Measurements from ENCODE around the gene CLCF1. TPM values are rescaled to one million over a fixed set of nuclear protein-coding genes. Genes with fewer than 3 reads are reported as not detected.

CLCF1 gene
- total and polyA plus RNA-seq, 2 donors (not counting 3 experiments of a cell fraction or from before 2014, with no cell fraction given), result 5.8 to 6.5 TPM

GRCh38 chr11:67344264-67344663, 29.1 kb downstream of the CLCF1 start:
- CTCF ChIA-PET, result interaction anchor here (2.6 to 6.5 kb wide), 5 partner anchors 11 to 82 kb away, joined by 15 to 119 read pairs (median 26); partner anchors contain the start of gene CLCF1
- BruUV-seq (replicated peaks), result no TSS peak

More at GRCh38 chr11:67344264-67344663, 29.1 kb downstream of the CLCF1 start:
- no peaks in the 10 kb centered on the region for H3K79me2 ChIP-seq (ENCODE audit: control insufficient read depth, insufficient read depth, low read length)
- H3K27me3 ChIP-seq (ENCODE audit: control insufficient read depth in 2 of 2, insufficient read depth in 2 of 2, low read length in 2 of 2), result no peaks in the 10 kb centered on the region
- no peaks in the 10 kb centered on the region for H3K36me3 ChIP-seq (ENCODE audit: control insufficient read depth in 2 of 2, extremely low read depth in 1 of 2, insufficient read depth in 2 of 2, low read length in 2 of 2)
- intact Hi-C loops (cut with micrococcal nuclease), result no loop called here
- FAIRE-seq (no peak), DNase-seq (ENCODE audit: low read depth, low spot score) (no peak)
- no peaks in the 10 kb centered on the region for H3K9me1 ChIP-seq (replicated peaks; ENCODE audit: control insufficient read depth, extremely low read depth, insufficient read depth, low read length)
- no peak overlapping the region for H2AFZ ChIP-seq (ENCODE audit: low read depth, low read length)
- TF ChIP-seq POLR2A (IDR thresholded peaks at IDR 0.05; ENCODE audit: low read depth, low read length) (no peak), JUN (IDR thresholded peaks at IDR 0.05; ENCODE audit: borderline replicate concordance, insufficient read depth, insufficient read length, low read depth) (no peak), POLR2AphosphoS5 (IDR thresholded peaks at IDR 0.05; ENCODE audit: insufficient read depth, low read depth, low read length) (no peak), EZH2 (IDR thresholded peaks at IDR 0.05; ENCODE audit: borderline replicate concordance, low read depth, low read length, severe bottlenecking) (no peak), MYC (IDR thresholded peaks at IDR 0.05; ENCODE audit: low read depth, low read length) (no peak), FOS (IDR thresholded peaks at IDR 0.05; ENCODE audit: borderline replicate concordance, insufficient read depth, low read length) (no peak), GATA2 (IDR thresholded peaks at IDR 0.05; ENCODE audit: insufficient read depth, insufficient read length, low read depth, low read length) (no peak)
- TF ChIP-seq, protein P1, sequence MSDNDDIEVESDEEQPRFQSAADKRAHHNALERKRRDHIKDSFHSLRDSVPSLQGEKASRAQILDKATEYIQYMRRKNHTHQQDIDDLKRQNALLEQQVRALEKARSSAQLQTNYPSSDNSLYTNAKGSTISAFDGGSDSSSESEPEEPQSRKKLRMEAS (IDR thresholded peaks at IDR 0.05; ENCODE audit: insufficient read depth, insufficient read length), result no peak
- TF ChIP-seq, protein P2, sequence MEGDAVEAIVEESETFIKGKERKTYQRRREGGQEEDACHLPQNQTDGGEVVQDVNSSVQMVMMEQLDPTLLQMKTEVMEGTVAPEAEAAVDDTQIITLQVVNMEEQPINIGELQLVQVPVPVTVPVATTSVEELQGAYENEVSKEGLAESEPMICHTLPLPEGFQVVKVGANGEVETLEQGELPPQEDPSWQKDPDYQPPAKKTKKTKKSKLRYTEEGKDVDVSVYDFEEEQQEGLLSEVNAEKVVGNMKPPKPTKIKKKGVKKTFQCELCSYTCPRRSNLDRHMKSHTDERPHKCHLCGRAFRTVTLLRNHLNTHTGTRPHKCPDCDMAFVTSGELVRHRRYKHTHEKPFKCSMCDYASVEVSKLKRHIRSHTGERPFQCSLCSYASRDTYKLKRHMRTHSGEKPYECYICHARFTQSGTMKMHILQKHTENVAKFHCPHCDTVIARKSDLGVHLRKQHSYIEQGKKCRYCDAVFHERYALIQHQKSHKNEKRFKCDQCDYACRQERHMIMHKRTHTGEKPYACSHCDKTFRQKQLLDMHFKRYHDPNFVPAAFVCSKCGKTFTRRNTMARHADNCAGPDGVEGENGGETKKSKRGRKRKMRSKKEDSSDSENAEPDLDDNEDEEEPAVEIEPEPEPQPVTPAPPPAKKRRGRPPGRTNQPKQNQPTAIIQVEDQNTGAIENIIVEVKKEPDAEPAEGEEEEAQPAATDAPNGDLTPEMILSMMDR (IDR thresholded peaks at IDR 0.05; ENCODE audit: extremely low read depth in 1 of 2, insufficient read depth in 1 of 2, low read depth in 1 of 2, low read length in 2 of 2), result no peak
- H4K20me1 ChIP-seq (replicated peaks; ENCODE audit: control insufficient read depth, extremely low read depth, insufficient read depth, low read length), result no peaks in the 10 kb centered on the region
- POLR2A ChIA-PET, result no interaction called here
- dilution Hi-C loops (cut with MboI; ENCODE audit: extremely low pct_ligation_motif_present, low sequenced_read_pairs), result no loop called here
- peaks cover 7% of the 10 kb centered on the region for H3K4me1 ChIP-seq (ENCODE audit: control insufficient read depth, extremely low read depth, insufficient read depth, low read length)
- no peak overlapping the region for H3K9ac ChIP-seq (replicated peaks; ENCODE audit: extremely low read depth, insufficient read depth, low read length)
- H3K4me3 ChIP-seq (replicated peaks in 1 of 3; ENCODE audit: insufficient read depth in 1 of 3, low read depth in 1 of 3, low read length in 3 of 3), result no peak overlapping the region
- no peak overlapping the region for H3K4me2 ChIP-seq (ENCODE audit: insufficient read depth, low read length)
- H3K27ac ChIP-seq (ENCODE audit: insufficient read depth, low read depth, low read length), result no peak overlapping the region
- no peaks in the 10 kb centered on the region for H3K9me3 ChIP-seq (replicated peaks; ENCODE audit: control insufficient read depth, insufficient read depth, low read length)

All from endothelial cell of umbilical vein (primary cell).